SK-N-SH (cell line): Measurements from ENCODE around the gene APEX2. TPM values are rescaled to one million over a fixed set of nuclear protein-coding genes. Genes with fewer than 3 reads are reported as not detected.
"Not testable (repeated sequence)": the region's sequence is repeated elsewhere in the genome, so short reads cannot be mapped to it uniquely, and the experiment has no call there.

Source experiments
- CTCF ChIA-PET: fragments of 300-600, 350-600 bp; formaldehyde crosslinking; extraction: SDS; loops from one replicate; lab custom pipeline; 2021; lab: Yijun Ruan, JAX
- POLR2A ChIA-PET: fragments of 350-600 bp; sonication (Branson Sonifier 250); formaldehyde crosslinking; extraction: SDS; loops from one replicate; lab custom pipeline; 2020; ENCODE audit warnings: antibody characterized with exemption, inconsistent platforms; lab: Yijun Ruan, JAX
- DNase-seq: peaks from one replicate; pipeline ENCODE4 v3.0.0; 2012
- H2AFZ ChIP-seq: fragments of 200-600 bp; sonication (generic); 2 replicates; pipeline ENCODE4 v1.8.1; 2016; ENCODE audit warnings: antibody characterized with exemption, mild to moderate bottlenecking, low read depth
- H3F3A ChIP-seq: fragments of 200-600 bp; sonication (generic); replicated peaks from 2 replicates; pipeline ENCODE3; 2016; ENCODE audit warnings: antibody characterized with exemption, mild to moderate bottlenecking; ENCODE audit not compliant: insufficient read depth
- H3K27ac ChIP-seq, 2 experiments: fragments of 200-500 bp in 1 of 2; fragments of 200-600 bp in 1 of 2; sonication (Bioruptor generic) in 1 of 2; sonication (generic), shearing (Covaris generic) in 1 of 2; 2 replicates each; pipeline versions ENCODE4 v1.5.1 to v1.6.1; 2014 to 2016; ENCODE audit warnings: low read depth in 2 of 2, inconsistent platforms in 1 of 2, low read length in 1 of 2, mild to moderate bottlenecking in 1 of 2, mixed read lengths in 1 of 2
- H3K27me3 ChIP-seq: fragments of 200-600 bp; sonication (generic), shearing (Covaris generic); 2 replicates; pipeline ENCODE4 v1.6.1; 2016; ENCODE audit warnings: mixed run types; ENCODE audit not compliant: insufficient read depth
- H3K36me3 ChIP-seq, 2 experiments: fragments of 200-500 bp in 1 of 2; fragments of 200-600 bp in 1 of 2; sonication (Bioruptor generic) in 1 of 2; sonication (generic) in 1 of 2; replicated peaks in 1 of 2; 2 replicates each; pipeline versions ENCODE3 to v1.5.1; 2014 to 2016; ENCODE audit warnings: low read length in 1 of 2, mild to moderate bottlenecking in 1 of 2; ENCODE audit not compliant: insufficient read depth in 2 of 2, control insufficient read depth in 1 of 2
- H3K4me1 ChIP-seq, 2 experiments: fragments of 200-500 bp in 1 of 2; fragments of 200-600 bp in 1 of 2; sonication (Bioruptor generic) in 1 of 2; sonication (generic), shearing (Covaris generic) in 1 of 2; 2 replicates each; pipeline versions ENCODE4 v1.5.1 to v1.6.1; 2014 to 2016; ENCODE audit warnings: low read depth in 1 of 2, low read length in 1 of 2, mixed run types in 1 of 2; ENCODE audit not compliant: insufficient read depth in 2 of 2, control insufficient read depth in 1 of 2
- H3K4me2 ChIP-seq: fragments of 200-600 bp; sonication (generic), shearing (Covaris generic); 2 replicates; pipeline ENCODE4 v1.6.1; 2017; ENCODE audit warnings: mixed run types
- H3K4me3 ChIP-seq, 2 experiments: fragments of 200-500 bp in 1 of 2; fragments of 200-600 bp in 1 of 2; sonication (Bioruptor generic) in 1 of 2; sonication (generic), shearing (Covaris generic) in 1 of 2; 2 replicates each; pipeline versions ENCODE4 v1.5.1 to v1.8.1; 2014 to 2016; ENCODE audit warnings: low read depth in 2 of 2, inconsistent platforms in 1 of 2, low read length in 1 of 2, mild to moderate bottlenecking in 1 of 2, mixed read lengths in 1 of 2, moderate library complexity in 1 of 2
- H3K79me2 ChIP-seq: fragments of 200-600 bp; sonication (generic); 2 replicates; pipeline ENCODE4 v1.8.1; 2017; ENCODE audit warnings: mild to moderate bottlenecking; ENCODE audit not compliant: insufficient read depth
- H3K9ac ChIP-seq: fragments of 200-600 bp; sonication (generic); 2 replicates; pipeline ENCODE4 v1.6.1; 2017; ENCODE audit warnings: mixed run types
- H3K9me2 ChIP-seq: fragments of 200-600 bp; sonication (generic); 2 replicates; pipeline ENCODE4 v1.6.1; 2017; ENCODE audit warnings: mixed run types
- H3K9me3 ChIP-seq: fragments of 200-600 bp; sonication (generic); 2 replicates; pipeline ENCODE4 v1.6.1; 2017; ENCODE audit warnings: mixed run types, mild to moderate bottlenecking, moderate library complexity
- H4K20me1 ChIP-seq: fragments of 200-600 bp; sonication (generic); 2 replicates; pipeline ENCODE4 v1.6.1; 2017; ENCODE audit warnings: mild to moderate bottlenecking, mixed run types; ENCODE audit not compliant: insufficient read depth
- CHD2 ChIP-seq: fragments of 150-350 bp; IDR thresholded peaks from 2 replicates; pipeline ENCODE4 v1.6.1; 2018; ENCODE audit warnings: low read length; ENCODE audit not compliant: partially characterized antibody
- CTCF ChIP-seq: fragments of 200-600 bp; sonication (generic); IDR thresholded peaks from 2 replicates; pipeline ENCODE4 v1.6.1; 2017; ENCODE audit warnings: antibody characterized with exemption, mild to moderate bottlenecking, moderate library complexity
- FOXM1 ChIP-seq: IDR thresholded peaks from 2 replicates; pipeline ENCODE4 v1.4.0; 2012; ENCODE audit warnings: low read depth, mild to moderate bottlenecking
- GABPA ChIP-seq: IDR thresholded peaks from 2 replicates; pipeline ENCODE4 v1.4.0; 2012; ENCODE audit warnings: low read depth, mild to moderate bottlenecking
- GATA2 ChIP-seq: sonication (generic); formaldehyde crosslinking; IDR thresholded peaks from 2 replicates; pipeline ENCODE4 v1.5.0; 2020; ENCODE audit warnings: mild to moderate bottlenecking, missing genetic modification reagents
- IRF3 ChIP-seq: fragments of 150-350 bp; IDR thresholded peaks from 2 replicates; pipeline ENCODE4 v1.6.1; 2016; ENCODE audit warnings: mild to moderate bottlenecking, low read depth, low read length
- JUND ChIP-seq: IDR thresholded peaks from 2 replicates; pipeline ENCODE4 v1.4.0; 2012
- RCOR1 ChIP-seq: fragments of 150-350 bp; IDR thresholded peaks from 2 replicates; pipeline ENCODE4 v1.6.1; 2017; ENCODE audit warnings: antibody characterized with exemption, low read length
- SIN3A ChIP-seq: IDR thresholded peaks from 2 replicates; pipeline ENCODE4 v1.6.1; 2012; ENCODE audit warnings: low read depth, mild to moderate bottlenecking, low read length, moderate library complexity, borderline replicate concordance
- TAF1 ChIP-seq: IDR thresholded peaks from 2 replicates; pipeline ENCODE4 v1.6.1; 2012; ENCODE audit warnings: low read depth, mild to moderate bottlenecking, low read length, moderate library complexity, borderline replicate concordance
- TCF12 ChIP-seq: IDR thresholded peaks from 2 replicates; pipeline ENCODE4 v1.4.0; 2012
- USF1 ChIP-seq: IDR thresholded peaks from 2 replicates; pipeline ENCODE4 v1.4.0; 2012; ENCODE audit warnings: low read depth, borderline replicate concordance
- USF2 ChIP-seq: fragments of 150-350 bp; IDR thresholded peaks from 2 replicates; pipeline ENCODE4 v1.6.1; 2017; ENCODE audit warnings: antibody characterized with exemption, low read length, low read depth, borderline replicate concordance
- YY1 ChIP-seq: IDR thresholded peaks from 2 replicates; pipeline ENCODE4 v1.4.0; 2012; ENCODE audit warnings: low read depth, mild to moderate bottlenecking
- WGBS: methylation state at CpG from one replicate; pipeline ENCODE4 v1.1.6; 2017; ENCODE audit warnings: low lambda C conversion rate; 5-methylcytosine and 5-hydroxymethylcytosine counted together
- polyA plus RNA-seq, 3 experiments: library from polyadenylated mRNA; depleted of rRNA; stranded (reverse); fragments of >200 nt; gene quantifications; 2 replicates each; pipeline ENCODE4 v1.2.3, GENCODE V29; 2012

Gene APEX2
- polyA plus RNA-seq, 1 of the 3 experiments (the other 2 are of a cell fraction): 23.5 TPM

- H3K4me3 ChIP-seq: no peak overlapping the region
- POLR2A ChIA-PET: no interaction called here
- H3K9me3 ChIP-seq: no peaks in the 10 kb centered on the region
- no peaks in the 10 kb centered on the region for H4K20me1 ChIP-seq
- no peak overlapping the region for H3K27ac ChIP-seq
- 36% methylated on average over 6 of the region's 6 CpGs for WGBS
- TF ChIP-seq GABPA (no peak), YY1 (no peak), TAF1 (no peak)
- no peaks in the 10 kb centered on the region for H3K9me2 ChIP-seq
- no peaks in the 10 kb centered on the region for H3K79me2 ChIP-seq
- no peaks in the 10 kb centered on the region for H3K36me3 ChIP-seq
- no peak overlapping the region for H3K9ac ChIP-seq
- no peak overlapping the region for H2AFZ ChIP-seq
- H3K4me2 ChIP-seq: no peak overlapping the region
- DNase-seq: no peak
- CTCF ChIA-PET: no interaction called here
- no peaks in the 10 kb centered on the region for H3K4me1 ChIP-seq
- no peaks in the 10 kb centered on the region for H3F3A ChIP-seq
- no peaks in the 10 kb centered on the region for H3K27me3 ChIP-seq
Measured at GRCh38 chrX:54980334-54980733, 19.8 kb upstream of the APEX2 start.

- H3K9me3 ChIP-seq, H3F3A ChIP-seq, H2AFZ ChIP-seq, H3K9ac ChIP-seq, H3K9me2 ChIP-seq, H3K4me3 ChIP-seq, H3K36me3 ChIP-seq, DNase-seq, H4K20me1 ChIP-seq, H3K4me1 ChIP-seq, H3K79me2 ChIP-seq, H3K4me2 ChIP-seq, H3K27me3 ChIP-seq, CTCF ChIA-PET, POLR2A ChIA-PET, H3K27ac ChIP-seq: not testable (repeated sequence)
- 4% methylated on average over 2 of the region's 2 CpGs for WGBS
Measured at GRCh38 chrX:54983306-54983705, 16.9 kb upstream of the APEX2 start.

GRCh38 chrX:54991706-54992105 is 8.5 kb upstream of the APEX2 start:
- no peak for TF ChIP-seq FOXM1
- TF ChIP-seq IRF3: no peak
- TF ChIP-seq CHD2: no peak
- no peak for TF ChIP-seq USF2
- TF ChIP-seq GATA2 (CRISPR knock-in tag): no peak
- no peak for TF ChIP-seq TCF12
- no peak for TF ChIP-seq SIN3A
- no peak for TF ChIP-seq GABPA
- TF ChIP-seq JUND: no peak
- no peak for TF ChIP-seq CTCF
- no peak for TF ChIP-seq USF1
- no peak for TF ChIP-seq RCOR1
- POLR2A ChIA-PET: no interaction called here

More at GRCh38 chrX:54991706-54992105, 8.5 kb upstream of the APEX2 start:
- Histone ChIP-seq H3K9me2 (no peaks in the 10 kb centered on the region), H3K4me1 (no peaks in the 10 kb centered on the region; a peak in 1 of 4 replicates), H3F3A (peaks cover 3% of the 10 kb centered on the region), H2AFZ (no peak overlapping the region), H3K27me3 (peaks cover 19% of the 10 kb centered on the region; the same call in 1 of the 2 replicates), H3K4me3 (no peak overlapping the region), H3K9ac (no peak overlapping the region), H3K79me2 (no peaks in the 10 kb centered on the region), H3K4me2 (no peak overlapping the region), H3K9me3 (no peaks in the 10 kb centered on the region; the same call in 1 of the 2 replicates), H3K27ac (no peak overlapping the region), H3K36me3 (no peaks in the 10 kb centered on the region), H4K20me1 (no peaks in the 10 kb centered on the region)
- no peak for DNase-seq
- CTCF ChIA-PET: no interaction called here
- 25% methylated on average over 2 of the region's 2 CpGs for WGBS
